ENCODE results near the gene PDILT.
A peak's percentile ranks its signal among the peaks of the same experiment; 100 is the strongest.
"Not testable (repeated sequence)": the region's sequence is repeated elsewhere in the genome, so short reads cannot be mapped to it uniquely, and the experiment has no call there.

The PDILT gene, protein sequence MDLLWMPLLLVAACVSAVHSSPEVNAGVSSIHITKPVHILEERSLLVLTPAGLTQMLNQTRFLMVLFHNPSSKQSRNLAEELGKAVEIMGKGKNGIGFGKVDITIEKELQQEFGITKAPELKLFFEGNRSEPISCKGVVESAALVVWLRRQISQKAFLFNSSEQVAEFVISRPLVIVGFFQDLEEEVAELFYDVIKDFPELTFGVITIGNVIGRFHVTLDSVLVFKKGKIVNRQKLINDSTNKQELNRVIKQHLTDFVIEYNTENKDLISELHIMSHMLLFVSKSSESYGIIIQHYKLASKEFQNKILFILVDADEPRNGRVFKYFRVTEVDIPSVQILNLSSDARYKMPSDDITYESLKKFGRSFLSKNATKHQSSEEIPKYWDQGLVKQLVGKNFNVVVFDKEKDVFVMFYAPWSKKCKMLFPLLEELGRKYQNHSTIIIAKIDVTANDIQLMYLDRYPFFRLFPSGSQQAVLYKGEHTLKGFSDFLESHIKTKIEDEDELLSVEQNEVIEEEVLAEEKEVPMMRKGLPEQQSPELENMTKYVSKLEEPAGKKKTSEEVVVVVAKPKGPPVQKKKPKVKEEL

DNA sequence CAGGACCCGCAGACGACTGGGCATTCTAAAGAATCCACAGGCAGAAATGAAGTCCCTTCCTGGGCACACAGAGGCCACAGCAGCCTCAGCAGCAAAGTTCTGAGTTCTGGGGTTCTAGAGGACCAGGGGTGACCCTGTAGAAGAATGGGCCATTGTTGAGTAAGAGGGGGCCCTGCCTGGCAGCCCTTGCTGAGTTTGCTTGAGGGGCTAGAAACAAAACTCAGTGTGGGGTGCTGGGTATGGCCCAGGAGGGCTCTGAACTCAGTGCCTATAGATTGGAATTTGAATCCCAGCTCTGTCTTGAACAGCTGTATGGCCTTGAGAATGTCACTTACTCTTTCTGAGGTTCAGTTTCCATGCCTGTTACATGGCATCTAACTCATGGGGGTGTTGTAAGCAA lies at the start of gene PDILT:
PDILT (minus strand) TSS at position 101 of the 400 bp plus-strand sequence. CDS start 5,437 bp downstream, outside the sequence.
- DNase-seq (ENCODE audit: low spot score), result no peak

DNA sequence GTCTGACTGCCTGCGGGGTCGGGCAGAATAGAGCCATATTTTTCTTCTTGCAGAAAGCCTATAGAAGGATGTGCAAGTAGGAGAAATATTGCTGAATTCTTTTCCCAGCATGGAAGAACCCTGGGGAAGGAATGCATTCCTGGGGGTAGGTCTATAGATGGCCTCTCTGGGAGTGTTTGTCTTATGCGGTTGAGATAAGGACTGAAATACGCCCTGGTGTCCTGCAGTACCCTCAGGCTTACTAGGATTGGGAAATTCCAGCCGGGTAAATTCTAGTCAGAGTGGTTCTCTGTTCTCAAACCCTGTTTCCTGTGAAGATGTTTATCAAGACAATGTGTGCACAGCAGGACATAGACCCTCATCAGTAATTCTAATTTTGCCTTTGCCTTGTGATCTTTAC lies 49.1 kb upstream of the PDILT start:
- DNase-seq (ENCODE audit: low spot score), result not testable (repeated sequence)

DNA sequence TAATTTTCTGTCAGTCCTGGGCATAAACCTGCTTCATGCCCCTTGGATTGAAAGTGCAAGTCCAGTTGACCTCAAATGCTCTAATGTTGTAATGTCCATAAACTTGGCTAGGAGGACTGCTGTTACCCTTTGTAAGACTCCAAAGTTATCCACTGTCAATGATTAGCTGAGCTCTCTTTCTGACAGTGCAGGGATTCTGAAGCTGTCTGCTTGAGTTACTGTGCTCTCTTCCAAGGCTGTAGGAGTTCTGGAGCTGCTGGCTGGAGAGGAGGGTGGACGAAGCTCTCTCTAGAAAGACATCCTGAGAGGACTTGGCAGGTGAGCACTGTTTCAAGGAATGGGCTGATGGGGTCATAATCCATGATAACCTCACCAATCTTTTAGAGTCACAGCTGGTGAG lies 46.8 kb upstream of the PDILT start, which contains the start of gene ACSM2A:
ACSM2A (plus strand) TSS at position 158 of the 400 bp plus-strand sequence. CDS start 8,594 bp downstream, outside the sequence.
- not testable (repeated sequence) for DNase-seq (ENCODE audit: low spot score)

DNA sequence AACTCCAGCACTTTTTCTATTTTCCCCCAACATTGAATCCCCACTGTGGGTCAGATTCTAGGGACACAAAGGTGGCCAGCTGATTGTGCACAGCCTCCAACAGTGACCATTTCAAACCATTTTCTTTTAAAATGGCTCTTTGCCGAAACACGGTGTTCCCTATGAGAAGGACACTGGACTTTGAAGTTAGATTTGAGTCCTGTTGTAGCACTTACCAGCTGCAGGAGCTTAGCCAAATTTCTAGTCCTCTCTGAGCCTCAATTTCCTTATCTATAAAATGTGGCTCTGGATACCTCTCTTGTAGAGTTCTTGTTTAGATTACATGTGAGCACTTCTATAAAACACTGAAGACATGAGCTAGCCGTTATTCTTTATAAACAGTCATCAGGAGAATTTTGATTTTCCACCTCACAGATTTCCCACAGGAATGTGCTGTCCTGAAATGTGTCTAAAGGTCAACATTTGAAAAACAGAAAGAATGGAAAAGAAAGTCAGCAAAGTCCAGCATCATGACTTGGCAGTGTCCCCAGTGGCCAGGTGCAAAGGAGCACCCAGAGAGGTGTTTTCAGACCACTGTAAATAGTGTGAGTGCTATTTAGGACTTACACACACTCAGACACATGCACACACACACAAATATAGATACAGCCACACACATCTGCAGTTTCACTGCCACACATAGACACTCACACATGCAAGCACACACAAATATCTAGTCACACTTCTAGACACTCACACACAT lies 42.3 kb upstream of the PDILT start:
- not testable (repeated sequence) for DNase-seq (ENCODE audit: low spot score)

DNA sequence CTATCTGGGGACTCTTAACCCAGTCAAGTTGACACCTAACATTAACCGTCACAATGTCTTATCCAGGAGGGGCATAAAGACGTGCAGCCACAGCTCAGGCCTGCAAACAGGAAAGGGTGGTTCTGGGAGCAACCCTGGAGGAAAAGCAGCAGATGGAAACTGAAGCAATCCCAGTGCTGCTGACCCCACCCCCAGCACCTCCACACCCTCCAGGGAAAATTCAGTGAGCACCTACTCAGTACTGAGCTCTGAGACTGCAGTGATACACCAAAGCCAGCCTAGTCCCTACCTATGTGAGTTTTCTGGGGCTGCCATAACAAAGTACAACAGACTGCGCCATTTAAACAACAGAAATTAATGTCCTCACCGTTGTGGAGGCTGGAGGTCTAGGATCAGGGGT lies 37.3 kb upstream of the PDILT start:
- DNase-seq (ENCODE audit: low spot score), result not testable (repeated sequence)

DNA sequence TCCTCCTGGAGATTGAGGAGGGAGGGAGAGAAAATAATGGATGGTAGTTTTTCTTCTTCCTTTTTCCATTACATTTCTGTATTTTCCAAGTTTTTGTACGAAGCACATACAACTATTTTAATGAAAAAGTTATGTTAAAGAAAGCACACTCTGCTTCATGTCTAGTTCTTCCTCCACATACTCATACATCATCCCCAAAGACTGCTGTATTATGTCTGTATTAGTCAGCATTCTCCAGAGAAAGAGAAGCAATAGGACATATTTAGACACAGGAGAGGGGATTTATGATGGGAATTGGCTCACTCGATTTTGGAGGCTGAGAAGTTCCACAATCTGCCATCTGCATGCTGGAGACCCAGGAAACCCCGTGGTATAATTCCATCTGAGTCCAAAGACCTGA lies 36.7 kb upstream of the PDILT start:
- DNase-seq (ENCODE audit: low spot score), result no peak

DNA sequence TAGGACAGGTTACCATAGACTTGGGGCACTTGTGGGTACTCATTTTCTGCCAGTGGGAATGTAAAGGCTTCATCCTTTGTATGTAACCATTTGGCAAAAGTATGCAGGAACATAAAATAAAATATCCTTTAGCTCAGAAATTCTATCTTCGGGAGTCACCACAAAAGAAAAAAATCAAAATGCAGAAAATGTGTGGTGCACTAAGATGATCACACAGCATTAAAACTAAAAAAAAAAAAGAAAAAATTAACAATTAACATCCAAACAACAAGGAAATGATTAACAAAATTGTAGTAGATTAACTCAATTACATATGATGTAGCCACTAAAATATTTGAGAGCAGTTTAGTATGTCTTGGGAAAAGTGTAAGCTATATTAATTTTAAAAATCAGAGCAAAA lies 36.2 kb upstream of the PDILT start:
- not testable (repeated sequence) for DNase-seq (ENCODE audit: low spot score)

DNA sequence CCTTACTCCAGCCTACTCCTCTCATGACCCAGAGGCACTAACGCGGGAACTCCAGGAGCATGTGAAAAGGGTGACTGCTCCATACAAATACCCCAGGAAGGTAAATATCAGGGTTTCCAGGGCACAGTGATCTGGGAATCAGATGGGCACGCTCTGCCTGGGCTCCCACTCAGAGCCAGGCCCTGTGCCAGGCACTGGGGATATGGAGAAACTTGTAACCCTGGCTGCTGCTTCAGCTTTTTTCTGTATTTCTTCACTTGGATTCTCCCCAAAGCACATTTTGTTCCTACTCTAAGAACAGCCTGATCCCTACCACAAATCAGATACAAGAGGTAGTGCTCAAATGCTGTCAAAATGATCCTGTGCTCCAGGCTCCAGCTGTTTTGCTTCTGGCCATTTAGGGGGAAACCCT lies 35.3 kb upstream of the PDILT start:
- DNase-seq (ENCODE audit: low spot score), result not testable (repeated sequence)

DNA sequence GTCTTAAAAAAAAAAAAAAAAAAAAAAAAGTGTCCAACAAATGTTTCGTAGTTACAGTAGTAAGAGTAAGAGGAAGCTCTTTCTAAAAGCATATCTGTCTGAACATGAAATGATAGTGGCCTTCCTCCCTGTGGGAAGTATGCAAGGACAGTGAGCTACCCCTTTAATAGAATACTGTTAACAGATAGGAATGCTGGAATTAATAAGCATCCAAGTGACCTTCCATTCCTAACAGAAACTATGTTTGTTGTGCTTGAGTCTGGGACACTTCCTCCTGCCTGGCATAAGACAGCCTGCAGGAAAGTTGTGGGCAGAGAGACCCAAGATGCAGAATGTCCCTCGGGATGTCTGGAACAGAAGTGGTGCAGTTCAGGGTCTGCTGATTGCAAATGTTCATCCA lies 34.4 kb upstream of the PDILT start:
- not testable (repeated sequence) for DNase-seq (ENCODE audit: low spot score)

DNA sequence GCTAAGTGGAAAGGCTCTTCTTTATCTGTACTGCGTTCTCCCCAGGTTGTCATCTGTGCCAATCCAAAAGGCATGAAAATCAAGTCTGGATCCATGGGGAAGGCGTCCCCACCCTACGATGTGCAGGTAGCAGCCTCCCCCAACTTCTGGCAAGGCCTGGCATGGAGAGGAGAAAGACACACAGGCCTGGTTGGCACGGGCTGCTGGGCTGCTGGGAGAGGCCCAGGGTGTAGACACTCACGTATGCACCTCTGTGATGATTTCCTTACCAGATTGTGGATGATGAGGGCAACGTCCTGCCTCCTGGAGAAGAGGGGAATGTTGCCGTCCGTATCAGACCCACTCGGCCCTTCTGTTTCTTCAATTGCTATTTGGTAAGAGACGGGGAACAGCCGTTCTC lies 26.4 kb upstream of the PDILT start:
- DNase-seq (ENCODE audit: low spot score), result no peak

DNA sequence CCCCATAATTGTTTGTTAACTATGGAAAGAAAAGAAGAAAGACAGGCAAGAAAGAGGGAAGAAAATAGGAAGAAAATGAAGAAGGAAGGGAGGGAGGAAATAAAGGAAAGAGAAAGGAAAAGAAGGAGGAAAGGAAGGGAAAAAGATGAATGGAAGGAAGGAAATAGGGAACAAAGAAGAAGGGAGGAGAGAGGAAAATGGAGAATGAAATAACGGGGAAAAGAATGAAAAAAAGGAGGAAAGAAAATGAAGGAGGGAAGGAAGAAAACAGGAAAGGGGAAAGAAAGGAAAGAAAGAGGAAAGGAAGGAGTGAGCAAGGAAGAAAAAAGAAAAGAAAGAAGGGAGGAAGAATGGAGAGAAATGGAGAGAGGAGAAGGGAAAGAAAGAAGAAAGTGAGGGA lies 25.9 kb upstream of the PDILT start:
- not testable (repeated sequence) for DNase-seq (ENCODE audit: low spot score)

DNA sequence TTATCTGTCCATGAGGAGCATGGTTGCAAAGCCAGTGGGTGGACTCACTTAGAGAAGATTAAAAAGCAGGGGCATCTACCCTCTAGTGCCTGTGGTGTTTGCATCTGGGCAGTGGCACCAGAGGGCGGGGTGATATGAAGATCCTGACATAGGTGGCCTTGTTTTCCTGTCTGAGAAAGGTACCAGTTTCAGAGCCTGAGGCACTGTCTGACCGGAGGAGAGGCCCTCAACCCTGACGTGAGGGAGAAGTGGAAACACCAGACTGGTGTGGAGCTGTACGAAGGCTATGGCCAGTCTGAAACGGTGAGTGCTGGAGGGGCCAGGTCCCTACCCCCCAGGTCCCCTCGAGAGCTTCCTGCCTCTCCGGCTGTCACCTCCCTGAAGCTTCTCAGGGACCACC lies 25.0 kb upstream of the PDILT start:
- DNase-seq (ENCODE audit: low spot score), result not testable (repeated sequence)

DNA sequence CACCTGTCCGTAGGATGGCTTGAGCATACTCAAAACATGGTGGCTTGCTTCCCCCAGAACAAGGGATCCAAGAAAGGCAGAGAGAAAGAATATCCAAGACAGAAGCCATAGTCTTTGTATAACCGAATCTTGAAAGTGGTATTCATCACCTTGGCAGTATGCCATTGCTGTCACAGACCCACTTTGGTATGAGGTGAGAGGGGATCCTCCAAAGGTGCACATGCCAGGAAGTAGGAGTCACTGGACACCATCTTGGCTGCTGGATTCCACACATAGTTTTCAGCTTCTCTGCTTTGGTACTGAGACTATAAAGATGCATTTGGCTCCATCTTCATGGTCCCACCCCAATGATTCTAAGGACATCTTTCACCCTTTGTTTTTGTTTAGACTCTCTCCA lies 22.9 kb upstream of the PDILT start:
- DNase-seq (ENCODE audit: low spot score), result not testable (repeated sequence)

DNA sequence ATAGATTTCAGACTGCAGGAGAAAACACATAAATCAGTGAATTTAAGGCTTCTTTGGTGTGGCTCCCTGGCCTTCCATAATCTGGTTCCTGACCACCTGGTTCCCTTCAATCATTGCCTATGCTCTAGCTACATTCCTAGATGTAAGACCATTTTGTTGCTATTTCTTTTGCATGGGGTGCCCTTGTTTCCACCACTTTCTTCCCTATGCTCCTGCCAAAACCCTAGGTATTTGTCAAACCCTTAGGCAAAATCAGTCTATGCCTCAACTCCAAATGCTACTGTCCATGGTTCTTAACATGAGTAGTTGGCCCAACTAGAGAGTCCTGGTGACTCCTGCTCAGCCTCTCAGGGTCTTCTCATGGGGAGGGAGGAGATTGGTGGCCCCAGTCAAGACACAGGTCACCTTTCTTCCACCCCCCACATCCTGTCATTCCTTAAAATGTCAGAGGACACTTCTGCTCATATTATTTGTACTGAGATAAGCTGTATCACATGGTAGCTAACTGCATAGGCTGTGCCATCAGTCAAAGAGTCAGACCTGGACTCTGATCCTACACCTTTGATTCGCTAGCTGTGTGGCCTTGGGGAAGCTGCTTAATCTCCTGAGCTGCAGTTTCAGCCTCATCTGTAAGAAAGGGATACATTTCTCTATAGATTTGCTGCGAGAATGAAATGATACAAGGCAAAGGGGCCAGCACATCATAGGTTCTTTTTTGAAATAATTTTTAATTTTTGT lies 19.8 kb upstream of the PDILT start:
- DNase-seq (ENCODE audit: low spot score), result no peak

DNA sequence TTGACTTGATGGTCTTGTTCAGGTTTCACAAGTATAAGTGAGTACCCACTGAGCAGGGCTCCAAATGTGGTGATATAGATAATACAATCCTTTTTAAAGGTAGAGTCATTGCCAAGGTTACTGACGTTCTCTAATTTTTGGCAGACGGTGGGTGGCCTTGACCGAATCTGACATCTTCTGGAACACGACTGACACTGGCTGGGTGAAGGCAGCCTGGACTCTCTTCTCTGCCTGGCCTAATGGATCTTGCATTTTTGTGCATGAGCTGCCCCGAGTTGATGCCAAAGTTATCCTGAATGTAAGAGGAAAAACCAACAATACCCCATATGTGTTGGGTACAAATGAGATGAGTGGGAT lies 19.2 kb upstream of the PDILT start:
- not testable (repeated sequence) for DNase-seq (ENCODE audit: low spot score)

DNA sequence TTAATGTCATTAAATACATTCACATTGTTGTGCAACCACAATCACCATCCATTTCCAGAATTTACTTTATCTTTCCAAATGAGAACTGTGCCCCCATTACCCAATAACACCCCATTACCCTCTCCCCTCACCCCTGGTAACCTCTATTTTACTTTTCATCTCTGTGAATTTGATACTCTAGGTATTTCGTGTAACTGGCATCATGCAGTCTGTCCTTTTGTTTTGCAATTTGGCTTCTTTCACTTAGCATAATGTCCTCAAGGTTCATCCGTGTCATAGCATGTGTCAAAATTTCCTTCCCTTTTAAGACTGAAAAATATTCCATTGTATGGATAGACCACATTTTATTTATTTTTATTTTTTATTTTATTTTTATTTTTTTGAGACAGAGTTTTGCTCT lies 17.2 kb upstream of the PDILT start:
- not testable (repeated sequence) for DNase-seq (ENCODE audit: low spot score)

DNA sequence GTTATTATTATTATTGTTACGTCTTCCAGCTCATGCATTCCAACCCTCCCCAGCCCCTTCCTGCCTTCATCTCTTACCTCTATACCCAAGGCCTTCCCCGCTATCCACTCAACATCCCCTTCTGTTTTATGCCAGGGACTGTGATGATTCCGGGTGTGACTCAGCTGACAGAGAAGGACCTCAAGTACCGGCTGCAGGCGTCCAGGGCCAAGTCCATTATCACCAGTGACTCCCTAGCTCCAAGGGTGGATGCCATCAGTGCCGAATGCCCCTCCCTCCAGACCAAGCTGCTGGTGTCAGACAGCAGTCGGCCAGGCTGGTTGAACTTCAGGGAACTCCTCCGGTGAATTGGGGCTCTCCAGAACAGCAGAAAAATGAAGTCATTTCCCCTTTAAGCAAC lies 14.6 kb upstream of the PDILT start:
- DNase-seq (ENCODE audit: low spot score), result not testable (repeated sequence)

DNA sequence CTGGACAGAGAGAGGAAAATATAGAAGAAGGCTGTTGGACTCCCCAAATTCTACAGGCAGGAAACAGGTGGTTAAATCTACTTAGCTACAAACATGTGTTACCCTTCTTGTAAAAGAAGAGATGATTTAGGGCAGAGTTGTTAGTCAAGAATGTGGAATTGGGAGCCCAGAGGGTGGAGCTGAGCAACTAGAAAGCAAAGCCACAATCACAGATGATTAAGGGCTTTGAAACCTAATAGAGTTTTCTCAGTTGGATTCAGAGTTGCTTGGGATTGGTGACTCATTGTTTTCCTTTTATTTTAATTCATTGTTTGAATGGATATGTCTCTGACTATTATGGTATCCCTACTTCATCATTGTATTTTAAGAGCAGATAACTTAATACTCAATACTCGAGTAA lies 11.0 kb upstream of the PDILT start:
- DNase-seq (ENCODE audit: low spot score), result peak; percentile 10

DNA sequence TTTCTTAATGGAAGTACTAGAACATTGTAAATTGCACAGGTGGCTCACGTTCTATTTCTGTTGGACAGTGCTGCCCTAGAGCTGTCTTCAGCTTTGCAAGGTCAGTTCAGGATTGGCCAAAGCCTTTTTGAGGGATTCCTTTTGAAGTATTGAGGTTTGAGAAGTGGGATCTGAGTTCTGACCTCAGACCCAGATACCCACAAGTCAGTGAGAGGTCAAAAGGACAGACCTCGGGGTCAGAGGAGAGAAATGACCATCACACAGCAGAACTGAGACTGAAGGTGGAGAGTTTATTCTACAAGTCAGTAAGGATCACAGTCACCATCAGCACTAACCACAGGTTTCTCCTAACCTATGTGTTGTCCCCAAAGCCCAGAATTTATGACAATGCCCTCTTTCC lies 6.5 kb upstream of the PDILT start:
- DNase-seq (ENCODE audit: low spot score), result no peak

DNA sequence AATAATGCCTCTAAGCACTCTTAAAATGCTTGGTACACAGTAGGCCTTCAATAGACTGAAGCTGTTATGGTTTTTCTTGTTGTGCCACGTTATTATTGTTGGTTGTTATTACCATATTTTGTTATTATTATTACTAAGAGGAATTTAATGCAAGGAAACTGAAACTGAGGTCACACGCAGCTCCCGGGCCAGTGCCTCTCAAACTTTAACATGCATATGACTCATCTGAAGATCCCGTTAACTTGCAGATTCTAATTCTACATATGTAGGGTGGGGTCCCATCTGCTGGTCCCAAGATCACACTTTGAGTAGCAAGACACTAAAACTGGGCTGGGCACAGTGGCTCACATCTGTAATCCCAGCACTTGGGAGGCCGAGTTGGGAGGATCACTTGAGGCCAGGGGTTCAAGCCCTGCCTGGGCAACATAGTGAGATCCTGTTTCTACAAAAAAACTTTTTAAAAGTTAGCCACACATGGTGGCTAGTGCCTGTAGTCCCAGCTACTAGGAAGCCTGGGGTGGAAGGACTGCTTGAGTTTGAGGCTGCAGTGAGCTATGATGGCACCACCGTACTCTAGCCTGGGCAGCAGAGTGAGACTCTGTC lies 5.7 kb upstream of the PDILT start:
- no peak for DNase-seq (ENCODE audit: low spot score)

DNA sequence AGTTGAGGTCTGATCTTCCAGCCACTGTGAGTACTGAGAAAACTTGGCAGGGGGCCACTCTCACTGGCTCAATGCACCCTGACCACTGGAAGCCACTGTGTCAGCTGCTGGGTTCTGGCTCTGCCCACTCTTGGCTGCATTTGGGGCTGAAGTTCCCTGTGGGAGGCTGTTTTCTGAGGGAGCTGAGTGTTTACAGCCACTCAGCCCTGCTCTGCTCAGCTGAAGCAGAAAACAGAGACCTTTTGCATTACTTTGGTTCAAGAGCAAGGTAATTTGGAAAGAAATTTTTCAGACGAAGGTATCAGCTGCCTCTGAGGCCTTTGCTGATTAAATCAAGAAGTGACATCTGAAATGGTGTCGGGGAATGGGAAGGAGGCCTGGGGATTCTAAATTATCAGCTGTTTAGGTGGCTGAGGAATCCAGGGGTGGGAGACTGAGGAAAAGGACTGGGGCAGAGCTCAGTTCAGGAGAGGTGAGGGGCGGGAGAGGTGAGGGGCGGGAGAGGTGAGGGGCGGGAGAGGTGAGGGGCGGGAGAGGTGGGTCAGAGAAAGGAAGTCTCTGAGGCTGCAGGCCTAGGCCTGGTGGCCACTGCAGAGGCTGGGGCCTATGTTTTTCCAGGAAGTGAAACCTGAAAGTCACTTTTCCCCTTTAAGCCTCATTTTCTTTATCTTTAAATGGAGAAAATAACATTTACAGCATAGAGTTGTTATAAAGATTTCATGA lies 5.0 kb upstream of the PDILT start, which contains the start of gene ACSM5:
ACSM5 (plus strand) TSS at position 137 of the 723 bp plus-strand sequence. CDS start 1,951 bp downstream, outside the sequence.
- DNase-seq (ENCODE audit: low spot score), result no peak

All from kidney capillary endothelial cell (primary cell).